DMS 273 (cell line): ENCODE data around the gene POC1B.
A peak's percentile ranks its signal among the peaks of the same experiment; 100 is the strongest.

ENCODE experiments used
- DNase-seq: peaks from one replicate; lab custom pipeline; 2025; ENCODE audit not compliant: unreplicated experiment; lab: John Stamatoyannopoulos, UW

The POC1B gene

DNA sequence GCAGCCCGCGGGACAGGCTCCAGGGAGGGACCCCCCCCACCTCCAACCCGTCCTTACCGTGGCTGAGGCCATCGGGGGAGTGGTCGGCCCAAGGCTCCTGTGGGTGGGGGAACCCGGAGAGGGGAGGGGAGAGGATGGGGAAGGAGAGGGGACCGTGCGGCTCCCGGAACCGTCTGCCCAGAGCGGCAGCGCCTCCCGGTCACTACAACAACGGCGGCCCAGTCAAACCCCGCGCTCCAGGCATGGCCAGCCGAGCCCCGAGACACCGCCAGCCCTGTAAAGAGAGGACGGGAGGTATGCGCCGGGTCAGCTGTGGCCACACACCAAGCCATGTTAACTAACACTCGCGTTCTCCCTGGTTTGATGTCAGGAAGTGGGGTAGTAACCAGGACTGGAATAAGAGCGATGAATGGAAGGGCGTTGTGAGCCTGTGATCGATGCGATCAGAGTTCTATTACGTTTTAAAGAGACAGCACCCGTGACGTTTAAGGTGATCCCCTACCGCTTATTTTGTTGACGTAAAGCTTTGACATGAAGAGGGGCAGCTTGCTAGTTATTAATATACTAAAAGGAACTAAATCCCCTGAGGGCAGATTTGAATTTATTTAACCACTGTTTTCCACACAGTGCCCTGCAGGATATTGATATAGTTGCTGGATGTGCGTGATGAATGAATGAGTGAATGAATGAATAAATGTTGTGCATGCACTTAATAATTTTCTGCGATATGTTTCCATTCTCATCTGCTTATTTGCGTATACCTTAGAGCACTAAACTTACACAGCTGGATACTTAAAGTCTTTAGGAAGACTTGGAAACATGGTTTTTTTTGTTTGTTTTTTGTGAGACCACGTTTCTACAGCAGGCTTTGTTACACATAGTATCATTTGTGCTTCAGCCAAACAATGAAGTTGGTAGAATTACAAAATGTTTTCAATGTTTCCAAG lies at the start of gene POC1B:
POC1B (minus strand) TSS at position 224 of the 947 bp plus-strand sequence; CDS start at position 72, 152 bp downstream.
- peak; percentile 85 for DNase-seq

DNA sequence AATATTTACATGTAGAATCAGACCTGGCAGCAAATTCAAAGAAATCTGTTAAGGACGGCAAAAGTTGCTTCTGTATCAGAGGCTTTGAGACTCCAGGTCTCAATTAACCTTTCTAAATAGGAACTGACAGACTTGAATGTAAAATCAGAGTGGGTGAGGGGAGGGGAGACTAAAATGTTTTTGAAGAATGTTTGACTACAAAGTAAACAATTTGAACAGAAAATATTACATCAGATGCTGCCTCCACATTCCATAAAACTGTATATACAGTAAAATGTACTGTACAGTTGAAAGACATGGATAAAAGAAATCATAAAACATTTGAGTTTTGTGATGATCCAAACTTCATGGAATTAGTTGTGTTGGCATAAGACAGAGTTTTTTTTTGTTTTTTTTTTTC lies 49.5 kb upstream of the POC1B start:
- no peak for DNase-seq

- peak; percentile 31 for DNase-seq
These were observed 48.9 kb upstream of the POC1B start for GRCh38 chr12:89574736-89575208.

- no peak for DNase-seq
These were observed 47.4 kb upstream of the POC1B start for GRCh38 chr12:89573051-89573810.

GRCh38 chr12:89571491-89572195 lies 45.8 kb upstream of the POC1B start:
- DNase-seq, result no peak

DNA sequence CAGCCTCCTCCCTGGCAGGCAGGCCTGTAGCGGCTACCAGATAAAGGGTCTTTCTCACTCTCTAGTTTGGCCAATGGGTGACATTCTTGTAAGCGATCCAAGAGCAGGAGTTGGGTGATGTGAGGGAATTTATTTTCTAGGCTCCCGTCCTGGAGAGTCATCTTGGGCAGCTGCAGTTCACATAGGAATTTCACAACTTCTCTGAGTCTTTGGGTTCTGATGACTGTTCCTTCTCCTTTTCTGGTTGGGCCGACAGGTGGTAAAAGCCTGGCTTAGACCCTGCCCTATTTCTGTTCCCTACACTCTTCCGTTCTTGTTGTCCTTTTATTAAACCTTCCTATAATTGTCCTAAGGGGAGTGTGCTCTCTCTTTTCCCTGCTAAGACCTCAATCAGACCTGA lies 42.6 kb upstream of the POC1B start:
- DNase-seq, result no peak

DNA sequence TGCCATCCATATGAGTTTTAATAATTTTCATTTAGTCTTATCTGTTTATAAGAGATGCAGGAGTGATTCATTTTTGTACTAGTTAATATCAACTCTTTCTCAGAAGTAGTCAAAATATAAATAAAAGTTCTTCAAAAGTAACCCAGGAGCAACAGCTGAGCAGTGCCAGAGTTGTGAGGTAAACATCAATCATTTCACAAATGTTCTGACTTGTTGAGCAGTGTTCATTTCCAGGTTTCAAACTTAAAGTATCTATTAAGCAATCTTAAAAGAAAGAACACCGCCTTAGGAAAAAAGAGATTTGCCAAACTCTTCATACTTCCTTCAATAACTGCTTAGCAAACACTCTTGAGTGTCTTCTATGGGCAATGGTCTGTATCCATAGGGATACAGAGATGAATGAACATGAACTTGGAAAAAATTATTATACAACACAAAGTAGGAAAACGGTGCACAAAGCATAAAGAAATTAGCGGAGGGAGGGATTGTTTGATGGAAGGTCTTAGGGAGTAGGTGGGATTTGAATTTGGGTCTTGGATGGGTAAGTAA lies 41.9 kb upstream of the POC1B start:
- DNase-seq, result no peak

GRCh38 chr12:89566615-89567014 lies 40.8 kb upstream of the POC1B start:
- no peak for DNase-seq

DNA sequence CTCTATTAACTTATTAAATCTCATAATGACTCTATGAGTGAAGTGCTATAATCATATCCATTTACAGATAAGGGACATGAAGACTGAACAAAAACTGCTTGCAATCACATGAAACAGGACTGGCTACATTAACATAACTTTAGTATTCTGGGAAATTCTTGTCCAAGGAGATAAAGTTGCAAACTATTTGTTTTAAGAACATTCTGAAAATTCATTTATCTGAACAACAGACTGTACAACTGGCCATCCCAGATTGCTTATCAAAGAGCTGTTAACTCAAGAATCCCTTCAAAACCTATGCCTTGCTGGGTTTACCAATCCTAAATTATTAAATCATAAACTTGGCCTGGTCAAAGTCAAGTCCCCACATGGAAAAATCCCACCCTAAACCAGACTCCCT lies 39.2 kb upstream of the POC1B start:
- no peak for DNase-seq

- DNase-seq, result no peak
These were observed 33.9 kb upstream of the POC1B start for GRCh38 chr12:89559753-89560152.

- DNase-seq, result peak; percentile 23
These were observed 31.1 kb upstream of the POC1B start for GRCh38 chr12:89556976-89557375.

DNA sequence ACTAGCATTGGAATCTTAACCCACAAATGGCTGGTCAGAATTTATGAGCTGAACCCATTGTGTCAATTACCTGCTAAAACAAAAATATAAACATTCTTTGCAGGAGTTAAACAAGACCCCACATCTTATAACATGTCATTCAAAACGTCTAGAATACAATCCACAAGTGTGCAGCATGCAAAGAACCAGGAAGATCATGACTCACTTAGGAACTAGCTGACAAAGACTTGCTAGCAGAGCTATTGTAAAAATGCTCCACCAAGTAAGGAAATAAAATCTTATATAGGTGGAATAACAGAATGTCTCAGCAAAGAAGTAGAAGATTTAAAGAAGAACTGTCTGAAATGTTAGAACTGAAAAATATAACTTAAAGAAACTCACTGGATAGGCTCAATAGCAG lies 26.5 kb upstream of the POC1B start:
- no peak for DNase-seq

DNA sequence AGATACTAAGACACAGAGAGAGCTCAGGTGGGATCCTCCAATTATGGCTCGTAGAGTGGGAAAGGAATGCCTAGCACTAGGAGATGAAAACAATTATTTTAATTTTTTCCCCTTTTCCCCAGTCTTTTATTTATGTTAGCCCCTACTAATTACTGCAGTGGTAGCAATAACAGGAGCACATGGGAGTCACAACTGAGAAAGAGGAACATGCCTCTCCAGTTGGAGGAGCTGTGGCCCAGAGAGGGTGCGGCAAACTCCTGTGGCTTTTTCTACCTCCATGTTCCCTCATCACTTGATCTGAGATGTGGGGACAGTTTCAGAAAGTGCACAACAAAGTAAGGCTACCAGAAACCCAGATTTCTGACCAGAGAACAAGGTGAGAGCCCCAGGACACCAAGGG lies 25.9 kb upstream of the POC1B start:
- DNase-seq, result no peak

- no peak for DNase-seq
These were observed 21.3 kb upstream of the POC1B start for GRCh38 chr12:89547101-89547500.

GRCh38 chr12:89546151-89546550 lies 20.3 kb upstream of the POC1B start:
- no peak for DNase-seq

- peak; percentile 89 for DNase-seq
These were observed 18.9 kb upstream of the POC1B start for GRCh38 chr12:89544681-89545184.

DNA sequence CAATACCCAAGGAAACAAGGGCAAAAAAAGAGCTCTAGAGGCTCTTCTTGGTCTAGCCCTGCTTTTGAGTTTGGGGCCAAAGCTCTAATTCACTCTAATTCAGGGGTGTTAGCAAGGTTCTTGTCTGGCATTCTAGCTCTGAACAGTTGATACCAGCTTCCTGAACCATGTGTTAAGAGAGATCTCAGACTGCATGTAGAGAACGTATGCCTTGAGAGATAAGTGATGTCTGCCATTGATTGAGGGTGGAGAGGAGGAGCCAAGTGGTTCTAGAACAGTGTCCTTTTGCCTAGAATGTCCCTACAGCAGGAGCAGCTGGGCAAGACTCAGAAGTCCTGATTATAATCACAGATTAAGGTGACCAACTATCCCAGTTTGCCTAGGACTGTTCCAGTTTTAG lies 18.2 kb upstream of the POC1B start:
- no peak for DNase-seq

GRCh38 chr12:89542912-89543592 lies 17.2 kb upstream of the POC1B start:
- peak; percentile 87 for DNase-seq

DNA sequence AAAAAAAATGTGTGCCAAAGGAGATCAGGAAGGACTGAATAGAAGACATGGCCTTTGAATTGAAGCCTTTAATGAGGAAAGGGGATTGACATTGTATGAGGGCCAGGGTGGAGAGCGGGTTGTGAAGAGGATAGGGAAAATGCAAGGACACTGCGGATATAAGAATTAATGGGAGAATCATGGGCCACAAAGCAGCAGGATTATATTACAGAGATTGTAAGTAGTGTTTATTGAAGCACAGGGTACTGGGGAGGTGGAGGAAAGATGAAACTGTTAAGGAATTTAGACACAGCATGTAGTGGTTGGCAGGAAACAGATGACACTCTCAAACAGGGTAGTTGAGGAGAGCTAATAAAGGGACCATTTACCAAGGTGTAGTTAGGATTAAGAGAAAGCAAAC lies 16.4 kb upstream of the POC1B start:
- DNase-seq, result no peak

GRCh38 chr12:89540586-89540985 lies 14.7 kb upstream of the POC1B start:
- no peak for DNase-seq
